Neural progenitor cell (in vitro differentiated cells): ENCODE data around the gene BMP2K.

Experiments
- CTCF ChIP-seq: fragments of 200-600 bp; sonication (generic); IDR thresholded peaks from 2 replicates; pipeline ENCODE4 v1.5.1; 2017; ENCODE audit warnings: antibody characterized with exemption, mild to moderate bottlenecking
- EZH2 ChIP-seq: fragments of 200-600 bp; sonication (generic); IDR thresholded peaks from 2 replicates; pipeline ENCODE4 v1.6.1; 2017; ENCODE audit warnings: antibody characterized with exemption, mild to moderate bottlenecking, moderate library complexity
- EZH2phosphoT487 ChIP-seq: fragments of 200-600 bp; sonication (generic); IDR thresholded peaks from 2 replicates; pipeline ENCODE4 v1.6.1; 2017; ENCODE audit warnings: antibody characterized with exemption

- no peak for TF ChIP-seq CTCF
- no peak for TF ChIP-seq EZH2
- no peak for TF ChIP-seq EZH2phosphoT487
Observed at GRCh38 chr4:78845472-78845871, 69.3 kb downstream of the BMP2K start.
